ENCODE measurements around the gene ANXA2.

The ANXA2 gene

GRCh38 chr15:60392986-60393790 lies 4.6 kb downstream of the ANXA2 start:
- Histone ChIP-seq H3K4me1 (ENCODE audit: insufficient read depth, low read length, poor library complexity, severe bottlenecking) (peaks cover 59% of the 10 kb centered on the region), H3K27me3 (ENCODE audit: insufficient read depth, low read length, poor library complexity, severe bottlenecking) (no peaks in the 10 kb centered on the region), H3K36me3 (ENCODE audit: insufficient read depth, low read length) (no peaks in the 10 kb centered on the region), H3K9ac (ENCODE audit: low read depth, low read length, poor library complexity, severe bottlenecking) (no peak overlapping the region), H3K4me3 (ENCODE audit: low read length, poor library complexity, severe bottlenecking) (no peak overlapping the region), H3F3A (ENCODE audit: low read depth) (no peaks in the 10 kb centered on the region), H3K4me2 (ENCODE audit: low read depth, low read length, poor library complexity, severe bottlenecking) (peak overlapping the region; percentile 19), H3K79me2 (ENCODE audit: insufficient read depth, low read length) (peaks cover 20% of the 10 kb centered on the region; the same call in 1 of the 2 replicates), H3K9me2 (replicated peaks; ENCODE audit: low read depth, low read length) (no peaks in the 10 kb centered on the region), H4K20me1 (ENCODE audit: insufficient read depth, low read length, poor library complexity, severe bottlenecking) (peaks cover 11% of the 10 kb centered on the region), H2AFZ (ENCODE audit: low read length) (no peak overlapping the region), H3K9me3 (ENCODE audit: insufficient read depth, low read depth, low read length) (no peaks in the 10 kb centered on the region)
- TF ChIP-seq CTCF (conservative IDR thresholded peaks at IDR 0.05; ENCODE audit: low read length) (no peak), EZH2phosphoT487 (IDR thresholded peaks at IDR 0.05; ENCODE audit: borderline replicate concordance) (no peak)

DNA sequence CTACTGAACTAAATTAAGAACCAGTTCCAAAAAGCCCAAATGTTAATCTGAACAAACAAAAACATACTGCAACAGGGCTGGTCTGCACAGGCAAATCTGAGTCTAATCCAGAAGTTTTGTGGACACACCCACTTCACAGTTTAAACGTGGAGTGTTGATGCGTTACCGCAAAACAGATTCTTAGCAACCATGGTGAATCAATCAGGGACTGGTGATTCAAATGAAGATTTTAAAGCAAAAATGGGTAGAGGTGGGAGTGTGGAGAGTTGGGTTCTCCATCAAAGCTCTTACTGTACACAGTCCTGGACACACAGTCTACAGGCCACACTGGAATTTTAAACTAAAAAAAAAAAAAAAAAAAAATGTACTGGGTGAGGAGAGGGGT lies 5.2 kb downstream of the ANXA2 start:
- TF ChIP-seq CTCF (conservative IDR thresholded peaks at IDR 0.05; ENCODE audit: low read length) = no peak
- no peak for TF ChIP-seq EZH2phosphoT487 (IDR thresholded peaks at IDR 0.05; ENCODE audit: borderline replicate concordance)
- peaks cover 20% of the 10 kb centered on the region; the same call in 1 of the 2 replicates for H3K79me2 ChIP-seq (ENCODE audit: insufficient read depth, low read length)
- no peak overlapping the region for H3K4me2 ChIP-seq (ENCODE audit: low read depth, low read length, poor library complexity, severe bottlenecking)
- peaks cover 11% of the 10 kb centered on the region for H4K20me1 ChIP-seq (ENCODE audit: insufficient read depth, low read length, poor library complexity, severe bottlenecking)
- peaks cover 57% of the 10 kb centered on the region for H3K4me1 ChIP-seq (ENCODE audit: insufficient read depth, low read length, poor library complexity, severe bottlenecking)
- H3K9ac ChIP-seq (ENCODE audit: low read depth, low read length, poor library complexity, severe bottlenecking) = no peak overlapping the region
- no peaks in the 10 kb centered on the region for H3K9me2 ChIP-seq (replicated peaks; ENCODE audit: low read depth, low read length)
- no peaks in the 10 kb centered on the region for H3K36me3 ChIP-seq (ENCODE audit: insufficient read depth, low read length)
- no peaks in the 10 kb centered on the region for H3K9me3 ChIP-seq (ENCODE audit: insufficient read depth, low read depth, low read length)
- H2AFZ ChIP-seq (ENCODE audit: low read length) = no peak overlapping the region
- no peaks in the 10 kb centered on the region for H3F3A ChIP-seq (ENCODE audit: low read depth)
- H3K27me3 ChIP-seq (ENCODE audit: insufficient read depth, low read length, poor library complexity, severe bottlenecking) = no peaks in the 10 kb centered on the region
- no peak overlapping the region for H3K4me3 ChIP-seq (ENCODE audit: low read length, poor library complexity, severe bottlenecking)

DNA sequence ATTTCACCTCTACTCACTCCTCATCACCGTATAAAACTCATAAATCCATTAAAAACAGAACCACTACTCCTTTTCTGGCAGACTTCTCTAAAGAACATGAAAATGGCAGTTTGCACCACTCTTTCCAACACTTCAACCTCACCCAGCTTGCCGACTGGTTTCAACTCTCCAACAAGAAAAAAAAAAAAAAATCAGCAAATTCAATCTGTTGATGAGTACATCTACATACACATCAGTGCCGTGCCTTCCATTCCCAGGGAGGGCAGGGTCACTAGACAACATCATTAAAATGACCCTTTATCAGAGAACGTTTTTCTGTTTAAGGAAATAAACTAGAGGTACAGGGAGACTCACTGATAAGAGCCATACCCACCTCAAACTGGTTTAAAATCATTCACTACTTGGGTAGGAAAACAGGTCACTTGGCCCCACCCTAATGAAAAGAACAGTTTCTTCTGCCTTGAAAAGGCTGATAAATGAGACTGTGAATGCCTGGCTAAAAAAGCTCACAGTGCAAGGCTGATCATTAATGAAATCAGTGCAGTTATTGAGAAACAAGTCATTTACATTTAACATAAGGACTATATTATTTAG lies 6.0 kb downstream of the ANXA2 start:
- Histone ChIP-seq H4K20me1 (ENCODE audit: insufficient read depth, low read length, poor library complexity, severe bottlenecking) (peaks cover 11% of the 10 kb centered on the region), H3K4me1 (ENCODE audit: insufficient read depth, low read length, poor library complexity, severe bottlenecking) (peaks cover 52% of the 10 kb centered on the region), H2AFZ (ENCODE audit: low read length) (no peak overlapping the region), H3K9me2 (replicated peaks; ENCODE audit: low read depth, low read length) (no peaks in the 10 kb centered on the region), H3K9me3 (ENCODE audit: insufficient read depth, low read depth, low read length) (no peaks in the 10 kb centered on the region), H3K27me3 (ENCODE audit: insufficient read depth, low read length, poor library complexity, severe bottlenecking) (no peaks in the 10 kb centered on the region), H3K4me3 (ENCODE audit: low read length, poor library complexity, severe bottlenecking) (no peak overlapping the region), H3K9ac (ENCODE audit: low read depth, low read length, poor library complexity, severe bottlenecking) (no peak overlapping the region), H3F3A (ENCODE audit: low read depth) (no peaks in the 10 kb centered on the region), H3K36me3 (ENCODE audit: insufficient read depth, low read length) (no peaks in the 10 kb centered on the region), H3K4me2 (ENCODE audit: low read depth, low read length, poor library complexity, severe bottlenecking) (no peak overlapping the region), H3K79me2 (ENCODE audit: insufficient read depth, low read length) (peaks cover 20% of the 10 kb centered on the region; the same call in 1 of the 2 replicates)
- TF ChIP-seq EZH2phosphoT487 (IDR thresholded peaks at IDR 0.05; ENCODE audit: borderline replicate concordance) (no peak), CTCF (conservative IDR thresholded peaks at IDR 0.05; ENCODE audit: low read length) (no peak)

All from Loucy (cell line).